Sigmoid colon (tissue), 4 donors: ENCODE measurements around the gene TMPRSS9.

Experiments
- EP300 ChIP-seq, 4 donors: sonication (generic); formaldehyde crosslinking; IDR thresholded peaks; one replicate each; pipeline ENCODE4 v1.6.1; 2017; ENCODE audit warnings: antibody characterized with exemption in 4 of 4
- POLR2A ChIP-seq, 2 donors: fragments of 450-650 bp; IDR thresholded peaks; one replicate each; pipeline ENCODE4 v1.6.1; 2016; ENCODE audit warnings: antibody characterized with exemption in 2 of 2, mild to moderate bottlenecking in 2 of 2, moderate library complexity in 2 of 2
- POLR2AphosphoS5 ChIP-seq, 4 donors: sonication (generic); formaldehyde crosslinking; IDR thresholded peaks; one replicate each; pipeline ENCODE4 v1.6.1; 2017; ENCODE audit warnings: antibody characterized with exemption in 4 of 4
- TF ChIP-seq, protein P1 (sequence below), 4 experiments: fragments of 450-650 bp in 3 of 4; fragments of 200-600 bp in 1 of 4; IDR thresholded peaks; one replicate each; pipeline ENCODE4 v1.5.1; 2016 to 2019; ENCODE audit warnings: antibody characterized with exemption in 4 of 4, mild to moderate bottlenecking in 3 of 4, moderate library complexity in 2 of 4

DNA sequence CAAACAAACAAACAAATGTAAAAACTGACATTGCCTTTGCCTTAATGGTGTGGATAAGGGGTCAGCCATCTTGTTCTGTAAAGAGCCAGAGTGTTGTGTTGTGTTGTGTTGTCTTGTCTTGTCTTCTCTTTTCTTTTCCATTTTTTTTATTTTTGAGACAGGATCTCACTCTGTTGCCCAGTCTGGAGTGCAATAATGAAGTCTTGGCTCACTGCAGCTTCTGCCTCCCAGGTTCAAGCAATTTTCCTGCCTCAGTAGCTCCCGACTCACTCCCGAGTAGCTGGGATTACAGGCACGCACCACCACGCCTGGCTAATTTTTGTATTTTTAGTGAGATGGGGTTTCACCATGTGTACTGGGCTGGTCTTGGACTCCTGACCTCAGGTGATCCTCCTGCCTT is 39.5 kb downstream of the TMPRSS9 start:
- no peak for TF ChIP-seq POLR2AphosphoS5 (IDR thresholded peaks at IDR 0.05)
- TF ChIP-seq, protein P1, sequence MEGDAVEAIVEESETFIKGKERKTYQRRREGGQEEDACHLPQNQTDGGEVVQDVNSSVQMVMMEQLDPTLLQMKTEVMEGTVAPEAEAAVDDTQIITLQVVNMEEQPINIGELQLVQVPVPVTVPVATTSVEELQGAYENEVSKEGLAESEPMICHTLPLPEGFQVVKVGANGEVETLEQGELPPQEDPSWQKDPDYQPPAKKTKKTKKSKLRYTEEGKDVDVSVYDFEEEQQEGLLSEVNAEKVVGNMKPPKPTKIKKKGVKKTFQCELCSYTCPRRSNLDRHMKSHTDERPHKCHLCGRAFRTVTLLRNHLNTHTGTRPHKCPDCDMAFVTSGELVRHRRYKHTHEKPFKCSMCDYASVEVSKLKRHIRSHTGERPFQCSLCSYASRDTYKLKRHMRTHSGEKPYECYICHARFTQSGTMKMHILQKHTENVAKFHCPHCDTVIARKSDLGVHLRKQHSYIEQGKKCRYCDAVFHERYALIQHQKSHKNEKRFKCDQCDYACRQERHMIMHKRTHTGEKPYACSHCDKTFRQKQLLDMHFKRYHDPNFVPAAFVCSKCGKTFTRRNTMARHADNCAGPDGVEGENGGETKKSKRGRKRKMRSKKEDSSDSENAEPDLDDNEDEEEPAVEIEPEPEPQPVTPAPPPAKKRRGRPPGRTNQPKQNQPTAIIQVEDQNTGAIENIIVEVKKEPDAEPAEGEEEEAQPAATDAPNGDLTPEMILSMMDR (IDR thresholded peaks at IDR 0.05) = no peak
- TF ChIP-seq POLR2A (IDR thresholded peaks at IDR 0.05) = no peak
- no peak for TF ChIP-seq EP300 (IDR thresholded peaks at IDR 0.05)
